Measurements from ENCODE around the gene NCOA7. TPM values are rescaled to one million over a fixed set of nuclear protein-coding genes. Genes with fewer than 3 reads are reported as not detected.

The NCOA7 gene
- total RNA-seq, 1 experiment from 2014 or later: 13.8 TPM

DNA sequence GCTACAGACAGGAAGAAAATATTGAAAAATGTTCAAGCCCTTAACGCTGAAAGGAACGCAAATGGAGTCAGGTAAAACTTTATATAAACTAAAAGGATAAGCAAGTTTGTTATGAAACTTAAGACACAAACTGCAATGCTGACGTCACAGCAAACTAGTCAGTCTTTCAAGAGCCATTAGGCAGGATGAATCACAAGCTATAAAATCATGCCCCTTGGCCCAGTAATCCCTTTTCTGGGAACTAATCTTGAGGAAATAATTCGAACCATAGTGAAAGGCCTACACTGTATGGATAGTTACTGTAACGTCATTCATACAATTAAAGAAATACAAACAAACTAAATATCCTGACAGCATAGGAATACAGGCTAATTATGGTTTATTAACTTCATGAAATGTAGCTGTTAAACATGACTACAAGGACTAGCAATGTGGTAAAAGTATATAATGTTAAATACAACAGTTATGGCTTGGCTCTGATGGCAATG is 123.1 kb downstream of the NCOA7 start:
- Histone ChIP-seq H3K9ac (ENCODE audit: low read length) (no peak overlapping the region), H3K36me3 (ENCODE audit: control insufficient read depth in 1 of 2, insufficient read depth in 2 of 2, low read length in 2 of 2) (no peaks in the 10 kb centered on the region), H2AFZ (ENCODE audit: low read depth, low read length, poor library complexity, severe bottlenecking) (no peak overlapping the region), H3K4me2 (ENCODE audit: low read length) (peak overlapping the region; percentile 66), H3K4me3 (replicated peaks in 1 of 2; ENCODE audit: low read depth in 1 of 2, low read length in 2 of 2) (no peak overlapping the region; a peak in 1 of 4 replicates), H3K27ac (ENCODE audit: low read depth, low read length) (no peak overlapping the region), H3K4me1 (ENCODE audit: control insufficient read depth in 1 of 2, insufficient read depth in 2 of 2, low read length in 2 of 2) (peaks cover 8 to 16% of the 10 kb centered on the region in 2 experiments; a peak in 3 of 4 replicates), H3K9me2 (ENCODE audit: insufficient read depth) (no peaks in the 10 kb centered on the region), H3K9me3 (ENCODE audit: control insufficient read depth in 1 of 2, insufficient read depth in 1 of 2, low read depth in 1 of 2, low read length in 2 of 2) (no peaks in the 10 kb centered on the region), H3K27me3 (ENCODE audit: insufficient read depth, low read length) (no peaks in the 10 kb centered on the region), H3K79me2 (ENCODE audit: insufficient read depth, low read length) (no peaks in the 10 kb centered on the region), H4K20me1 (ENCODE audit: insufficient read depth) (no peaks in the 10 kb centered on the region)
- ChIA-PET POLR2A (no interaction called here), CTCF (interaction anchor here (1.0 to 1.9 kb wide), 4 partner anchors 25 to 123 kb away, joined by 3 to 6 read pairs (median 4); partner anchors contain the start of genes HINT3 and NCOA7), RAD21 (ENCODE audit: low non-redundant PET in 1 of 2, low total read pairs in 2 of 2, uncharacterized antibody in 2 of 2, unreplicated experiment in 2 of 2) (no interaction called here)
- intact Hi-C loops (cut with micrococcal nuclease): no loop called here
- ATAC-seq: peak; percentile 86
- BruUV-seq (replicated peaks): no TSS peak
- DNase-seq (ENCODE audit: low read depth, low spot score): peak; percentile 82
- TF ChIP-seq ZNF274 (IDR thresholded peaks at IDR 0.05; ENCODE audit: low read depth, low read length) (no peak), ELF1 (IDR thresholded peaks at IDR 0.05; ENCODE audit: borderline replicate concordance, low read depth) (0 out of 2 replicates have a peak, but pooled peaks have one; percentile 14), EGR1 (IDR thresholded peaks at IDR 0.05; ENCODE audit: low read depth) (no peak), POLR2AphosphoS5 (IDR thresholded peaks at IDR 0.05; ENCODE audit: low read depth, low read length) (no peak; the same call in 1 of the 2 replicates), SIN3A (IDR thresholded peaks at IDR 0.05; ENCODE audit: low read depth) (0 out of 2 replicates have a peak, but pooled peaks have one; percentile 43), ATF3 (IDR thresholded peaks at IDR 0.05) (peak; percentile 43; the same call in 1 of the 2 replicates), TCF7L2 (IDR thresholded peaks at IDR 0.05; ENCODE audit: borderline replicate concordance, extremely low read depth, insufficient read depth, insufficient read length) (no peak), RAD21 (IDR thresholded peaks at IDR 0.05; ENCODE audit: low read depth) (no peak), YY1 (IDR thresholded peaks at IDR 0.05; ENCODE audit: extremely low read depth, insufficient replicate concordance, low read depth, low read length) (no peak), FOSL1 (IDR thresholded peaks at IDR 0.05; ENCODE audit: low read depth) (peak; percentile 80), SP1 (IDR thresholded peaks at IDR 0.05; ENCODE audit: low read depth) (peak; percentile 80), POLR2A (IDR thresholded peaks at IDR 0.05; ENCODE audit: borderline replicate concordance, extremely low read depth, insufficient read depth, insufficient read length) (no peak), SRF (IDR thresholded peaks at IDR 0.05; ENCODE audit: low read depth) (peak; percentile 68), EZH2phosphoT487 (IDR thresholded peaks at IDR 0.05; ENCODE audit: borderline replicate concordance) (no peak), CBX3 (IDR thresholded peaks at IDR 0.05; ENCODE audit: low read depth) (peak; percentile 71; the same call in 1 of the 2 replicates), CEBPB (IDR thresholded peaks at IDR 0.05; ENCODE audit: low read depth) (peak; percentile 74), EZH2 (IDR thresholded peaks at IDR 0.05) (no peak), ZFX (IDR thresholded peaks at IDR 0.05) (no peak), JUND (IDR thresholded peaks at IDR 0.05) (peak; percentile 74)
- TF ChIP-seq, protein P1, sequence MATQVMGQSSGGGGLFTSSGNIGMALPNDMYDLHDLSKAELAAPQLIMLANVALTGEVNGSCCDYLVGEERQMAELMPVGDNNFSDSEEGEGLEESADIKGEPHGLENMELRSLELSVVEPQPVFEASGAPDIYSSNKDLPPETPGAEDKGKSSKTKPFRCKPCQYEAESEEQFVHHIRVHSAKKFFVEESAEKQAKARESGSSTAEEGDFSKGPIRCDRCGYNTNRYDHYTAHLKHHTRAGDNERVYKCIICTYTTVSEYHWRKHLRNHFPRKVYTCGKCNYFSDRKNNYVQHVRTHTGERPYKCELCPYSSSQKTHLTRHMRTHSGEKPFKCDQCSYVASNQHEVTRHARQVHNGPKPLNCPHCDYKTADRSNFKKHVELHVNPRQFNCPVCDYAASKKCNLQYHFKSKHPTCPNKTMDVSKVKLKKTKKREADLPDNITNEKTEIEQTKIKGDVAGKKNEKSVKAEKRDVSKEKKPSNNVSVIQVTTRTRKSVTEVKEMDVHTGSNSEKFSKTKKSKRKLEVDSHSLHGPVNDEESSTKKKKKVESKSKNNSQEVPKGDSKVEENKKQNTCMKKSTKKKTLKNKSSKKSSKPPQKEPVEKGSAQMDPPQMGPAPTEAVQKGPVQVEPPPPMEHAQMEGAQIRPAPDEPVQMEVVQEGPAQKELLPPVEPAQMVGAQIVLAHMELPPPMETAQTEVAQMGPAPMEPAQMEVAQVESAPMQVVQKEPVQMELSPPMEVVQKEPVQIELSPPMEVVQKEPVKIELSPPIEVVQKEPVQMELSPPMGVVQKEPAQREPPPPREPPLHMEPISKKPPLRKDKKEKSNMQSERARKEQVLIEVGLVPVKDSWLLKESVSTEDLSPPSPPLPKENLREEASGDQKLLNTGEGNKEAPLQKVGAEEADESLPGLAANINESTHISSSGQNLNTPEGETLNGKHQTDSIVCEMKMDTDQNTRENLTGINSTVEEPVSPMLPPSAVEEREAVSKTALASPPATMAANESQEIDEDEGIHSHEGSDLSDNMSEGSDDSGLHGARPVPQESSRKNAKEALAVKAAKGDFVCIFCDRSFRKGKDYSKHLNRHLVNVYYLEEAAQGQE (IDR thresholded peaks at IDR 0.05; ENCODE audit: low read depth): no peak
- TF ChIP-seq, protein P2, sequence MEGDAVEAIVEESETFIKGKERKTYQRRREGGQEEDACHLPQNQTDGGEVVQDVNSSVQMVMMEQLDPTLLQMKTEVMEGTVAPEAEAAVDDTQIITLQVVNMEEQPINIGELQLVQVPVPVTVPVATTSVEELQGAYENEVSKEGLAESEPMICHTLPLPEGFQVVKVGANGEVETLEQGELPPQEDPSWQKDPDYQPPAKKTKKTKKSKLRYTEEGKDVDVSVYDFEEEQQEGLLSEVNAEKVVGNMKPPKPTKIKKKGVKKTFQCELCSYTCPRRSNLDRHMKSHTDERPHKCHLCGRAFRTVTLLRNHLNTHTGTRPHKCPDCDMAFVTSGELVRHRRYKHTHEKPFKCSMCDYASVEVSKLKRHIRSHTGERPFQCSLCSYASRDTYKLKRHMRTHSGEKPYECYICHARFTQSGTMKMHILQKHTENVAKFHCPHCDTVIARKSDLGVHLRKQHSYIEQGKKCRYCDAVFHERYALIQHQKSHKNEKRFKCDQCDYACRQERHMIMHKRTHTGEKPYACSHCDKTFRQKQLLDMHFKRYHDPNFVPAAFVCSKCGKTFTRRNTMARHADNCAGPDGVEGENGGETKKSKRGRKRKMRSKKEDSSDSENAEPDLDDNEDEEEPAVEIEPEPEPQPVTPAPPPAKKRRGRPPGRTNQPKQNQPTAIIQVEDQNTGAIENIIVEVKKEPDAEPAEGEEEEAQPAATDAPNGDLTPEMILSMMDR (IDR thresholded peaks at IDR 0.05 in 2 of 3, conservative IDR thresholded peaks at IDR 0.05 in 1 of 3; ENCODE audit: borderline replicate concordance in 1 of 3, insufficient read depth in 1 of 3, low read depth in 2 of 3, low read length in 2 of 3): no peak
- TF ChIP-seq, protein P3, sequence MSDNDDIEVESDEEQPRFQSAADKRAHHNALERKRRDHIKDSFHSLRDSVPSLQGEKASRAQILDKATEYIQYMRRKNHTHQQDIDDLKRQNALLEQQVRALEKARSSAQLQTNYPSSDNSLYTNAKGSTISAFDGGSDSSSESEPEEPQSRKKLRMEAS (IDR thresholded peaks at IDR 0.05): peak; percentile 42; the same call in 1 of the 2 replicates
